Measurements from ENCODE around the gene KREMEN2.

KREMEN2 gene

GRCh38 chr16:2966043-2966807 lies 2.1 kb downstream of the KREMEN2 start:
- DNase-seq, result no peak

DNA sequence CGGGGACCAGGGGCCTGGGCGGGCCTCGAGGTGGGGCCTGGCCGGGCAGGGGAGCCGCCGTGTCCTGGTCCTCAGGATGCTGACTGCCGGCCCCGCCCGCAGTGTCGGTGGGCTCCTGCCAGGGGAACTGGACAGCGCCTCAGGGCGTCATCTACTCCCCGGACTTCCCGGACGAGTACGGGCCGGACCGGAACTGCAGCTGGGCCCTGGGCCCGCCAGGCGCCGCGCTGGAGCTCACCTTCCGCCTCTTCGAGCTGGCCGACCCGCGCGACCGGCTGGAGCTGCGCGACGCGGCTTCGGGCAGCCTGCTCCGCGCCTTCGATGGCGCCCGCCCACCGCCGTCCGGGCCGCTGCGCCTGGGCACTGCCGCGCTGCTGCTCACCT lies 2.7 kb downstream of the KREMEN2 start:
- peak; percentile 36 for DNase-seq

DNA sequence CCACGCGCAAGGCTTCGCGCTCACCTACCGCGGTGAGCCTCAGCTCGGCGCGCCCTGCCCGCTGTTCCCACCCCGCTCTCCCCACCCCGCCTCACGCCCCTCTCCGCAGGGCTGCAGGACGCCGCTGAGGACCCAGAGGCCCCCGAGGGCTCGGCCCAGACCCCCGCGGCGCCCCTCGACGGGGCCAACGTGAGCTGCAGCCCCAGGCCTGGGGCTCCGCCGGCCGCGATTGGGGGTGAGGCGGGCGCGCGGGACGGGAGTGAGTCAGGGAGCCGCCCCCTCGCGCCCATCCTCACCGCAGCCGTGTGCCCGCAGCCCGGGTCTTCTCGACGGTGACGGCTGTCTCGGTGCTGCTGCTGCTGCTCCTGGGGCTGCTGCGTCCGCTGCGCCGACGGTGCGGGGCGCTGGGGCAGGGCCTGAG lies 3.1 kb downstream of the KREMEN2 start:
- DNase-seq, result no peak

- DNase-seq, result no peak
Measured at GRCh38 chr16:2967721-2968161, 3.7 kb downstream of the KREMEN2 start.

- no peak for DNase-seq
Measured at GRCh38 chr16:2968368-2968737, 4.3 kb downstream of the KREMEN2 start.

DNA sequence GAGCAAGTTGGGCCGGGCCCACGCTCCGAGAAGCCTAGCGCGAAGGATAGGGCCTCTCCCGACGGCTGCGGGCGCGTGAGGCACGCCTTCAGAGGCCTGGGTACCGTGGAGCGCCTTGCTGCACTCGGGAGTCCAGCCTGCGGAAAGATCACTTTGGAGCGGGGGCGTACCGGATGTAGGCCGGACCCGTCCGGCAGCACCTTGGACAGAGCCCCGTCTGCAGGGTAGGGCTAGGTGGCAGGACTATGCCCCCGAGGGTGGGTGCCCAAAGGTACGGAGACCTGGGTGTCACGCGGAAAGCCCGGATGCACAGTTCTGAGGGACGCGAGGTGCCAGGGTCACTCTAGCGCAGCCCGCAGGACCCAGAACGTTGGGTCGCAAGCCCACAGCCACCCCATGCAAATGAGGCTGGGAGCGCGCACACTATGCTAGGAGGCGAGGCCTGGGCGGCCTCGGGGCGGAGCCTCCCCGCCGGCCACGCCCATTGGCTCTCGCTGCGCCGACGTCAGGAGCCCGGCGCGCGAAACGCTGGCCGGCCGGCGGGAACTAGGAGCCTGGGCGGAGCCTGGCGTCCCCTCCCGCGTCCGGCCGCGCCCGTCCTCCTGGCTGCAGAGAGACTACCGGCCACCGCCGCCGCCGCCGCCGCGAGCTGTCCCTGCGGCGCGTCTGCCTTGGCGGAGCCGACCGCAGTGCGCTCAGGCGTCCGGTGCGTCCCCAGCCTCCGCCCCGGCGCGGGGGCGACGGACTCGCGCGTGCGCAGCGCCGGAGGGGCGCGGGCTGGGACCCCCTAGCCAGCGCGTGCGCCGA lies 4.9 kb downstream of the KREMEN2 start, which contains the start of gene PAQR4:
Gene PAQR4 (plus strand): TSS at position 611 of the 807 bp plus-strand sequence. CDS start 327 bp downstream, outside the sequence.
- peak; percentile 87 for DNase-seq

- peak; percentile 41 for DNase-seq
Measured at GRCh38 chr16:2969545-2970521, 5.8 kb downstream of the KREMEN2 start.

DNA sequence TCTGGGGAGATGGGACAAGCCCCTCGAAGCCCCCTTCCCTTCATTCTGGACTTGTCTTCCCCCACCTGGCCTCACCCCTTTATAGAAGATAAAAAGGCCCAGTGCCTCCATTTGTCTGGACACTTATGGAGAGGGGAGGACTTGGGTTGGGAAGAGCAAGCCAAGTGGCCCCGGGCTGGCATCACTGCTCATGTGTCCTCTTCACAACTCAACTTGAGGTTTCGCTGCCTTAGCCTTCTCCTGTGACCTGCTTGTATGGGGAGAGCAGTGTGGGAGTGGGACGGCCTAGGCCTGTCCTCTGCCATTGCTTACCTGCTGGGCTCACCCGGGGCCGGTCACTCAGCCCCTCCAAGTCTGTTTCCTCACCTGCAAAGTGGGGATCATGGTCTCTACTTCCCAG lies 6.5 kb downstream of the KREMEN2 start:
- DNase-seq, result no peak

DNA sequence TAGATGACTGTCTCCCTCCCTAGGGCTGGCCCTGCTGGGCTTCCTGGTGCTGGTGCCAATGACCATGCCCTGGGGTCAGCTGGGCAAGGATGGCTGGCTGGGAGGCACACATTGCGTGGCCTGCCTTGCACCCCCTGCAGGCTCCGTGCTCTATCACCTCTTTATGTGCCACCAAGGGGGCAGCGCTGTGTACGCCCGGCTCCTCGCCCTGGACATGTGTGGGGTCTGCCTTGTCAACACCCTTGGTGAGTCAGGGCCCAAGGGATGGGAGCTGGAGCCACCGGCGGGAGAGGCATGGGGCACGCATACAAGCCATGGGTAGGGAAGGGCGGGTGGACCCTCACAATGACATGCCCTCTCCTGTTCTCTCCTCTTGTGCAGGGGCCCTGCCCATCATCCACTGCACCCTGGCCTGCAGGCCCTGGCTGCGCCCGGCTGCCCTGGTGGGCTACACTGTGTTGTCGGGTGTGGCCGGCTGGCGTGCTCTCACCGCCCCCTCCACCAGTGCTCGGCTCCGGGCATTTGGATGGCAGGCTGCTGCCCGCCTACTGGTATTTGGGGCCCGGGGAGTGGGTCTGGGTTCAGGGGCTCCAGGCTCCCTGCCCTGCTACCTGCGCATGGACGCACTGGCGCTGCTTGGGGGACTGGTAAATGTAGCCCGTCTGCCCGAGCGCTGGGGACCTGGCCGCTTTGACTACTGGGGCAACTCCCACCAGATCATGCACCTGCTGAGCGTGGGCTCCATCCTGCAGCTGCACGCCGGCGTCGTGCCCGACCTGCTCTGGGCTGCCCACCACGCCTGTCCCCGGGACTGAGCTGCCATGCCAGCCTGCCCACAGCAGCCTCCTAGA lies 7.3 kb downstream of the KREMEN2 start:
- DNase-seq, result no peak

DNA sequence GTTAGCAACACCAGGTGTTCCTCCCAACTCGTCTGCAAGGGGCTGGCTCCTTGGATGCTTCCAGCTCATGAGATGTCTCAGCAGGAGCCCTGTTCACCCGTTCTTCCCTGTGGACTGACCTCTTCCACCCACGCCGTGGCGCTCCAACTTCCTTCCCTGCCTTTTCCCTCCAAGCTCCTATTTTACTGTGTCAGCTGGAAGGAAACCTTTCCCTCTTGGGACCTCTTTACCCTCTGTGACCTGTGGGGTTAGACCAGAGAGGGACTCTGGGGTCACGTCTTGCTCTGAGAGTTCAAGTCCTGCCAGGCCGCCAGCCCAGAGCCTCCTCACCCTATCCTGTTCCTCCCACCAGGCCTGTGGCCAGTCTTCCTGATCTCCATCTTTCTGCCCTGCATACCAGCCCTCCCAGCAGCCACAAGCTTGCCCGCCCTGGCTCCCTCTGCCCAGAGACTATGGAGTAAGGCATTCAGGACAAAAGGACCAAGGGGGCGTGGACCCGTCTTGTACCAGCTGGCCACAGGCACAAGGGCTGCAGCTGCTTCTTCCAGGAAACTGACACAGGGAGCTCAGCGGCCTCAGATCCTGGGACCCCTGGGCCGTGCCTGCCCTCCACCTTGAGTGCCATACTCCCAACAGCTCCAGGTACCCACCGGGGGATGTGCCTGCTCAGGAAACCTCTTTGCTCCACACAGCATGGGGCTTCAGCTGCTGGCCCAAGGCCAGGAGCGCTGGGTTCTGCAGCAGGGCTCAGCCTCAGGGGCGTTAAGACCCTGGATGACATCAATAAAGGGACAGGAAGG lies 8.1 kb downstream of the KREMEN2 start:
- no peak for DNase-seq

DNA sequence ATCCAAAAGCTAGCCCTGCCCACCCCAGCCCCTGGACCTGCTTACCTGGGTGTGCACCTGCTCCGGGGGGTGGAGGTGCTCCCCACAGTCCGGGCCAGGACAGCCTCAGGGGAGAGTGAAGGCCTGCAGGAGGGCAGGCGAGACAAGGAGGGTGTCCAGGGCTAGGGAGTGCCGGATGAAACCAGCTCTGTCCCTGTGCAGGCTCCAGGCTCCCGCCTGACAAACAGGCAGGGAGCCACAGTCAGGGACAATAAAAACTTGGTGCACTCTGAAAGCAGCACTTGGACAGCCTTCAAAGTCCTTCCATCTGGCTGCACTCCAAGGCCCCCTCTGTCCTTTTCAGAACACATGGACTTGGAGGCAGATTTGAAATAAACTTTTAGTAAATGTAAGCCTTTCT lies 9.0 kb downstream of the KREMEN2 start:
- DNase-seq, result no peak

DNA sequence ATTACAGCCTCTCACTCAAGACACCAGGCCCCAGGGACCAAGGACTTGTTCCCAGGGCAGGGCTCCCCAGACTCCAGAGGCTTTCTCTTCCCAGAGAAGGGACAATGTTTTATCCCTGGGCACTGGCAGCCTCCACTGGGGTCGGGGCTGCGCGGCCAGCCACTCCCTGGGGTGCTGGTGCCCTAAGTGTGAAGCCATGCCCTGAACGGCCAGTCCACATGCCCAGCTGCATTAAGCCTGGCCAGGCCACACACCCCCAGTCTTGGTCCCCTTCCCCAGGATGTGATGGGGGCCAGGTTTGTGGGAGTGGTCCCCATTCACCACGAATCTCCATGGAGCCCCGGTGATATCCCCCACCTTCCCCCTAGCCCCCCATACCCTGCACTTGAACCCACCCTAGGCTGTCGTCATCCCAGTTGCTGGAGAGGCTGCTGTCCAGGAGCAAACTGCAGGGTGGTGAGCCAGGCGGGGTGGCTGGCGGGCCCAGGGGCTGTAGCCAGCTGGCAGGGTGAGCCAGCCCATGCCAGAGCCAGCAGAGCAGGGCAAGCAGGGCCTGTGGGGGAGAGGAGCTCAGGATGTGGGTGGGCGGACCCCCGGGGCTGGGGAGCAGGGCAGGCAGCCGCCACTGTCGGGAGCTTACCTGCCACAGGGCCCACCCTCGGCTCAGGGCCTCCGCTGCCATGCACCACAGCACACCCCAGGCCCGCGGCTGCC lies 9.7 kb downstream of the KREMEN2 start:
- DNase-seq, result no peak

DNA sequence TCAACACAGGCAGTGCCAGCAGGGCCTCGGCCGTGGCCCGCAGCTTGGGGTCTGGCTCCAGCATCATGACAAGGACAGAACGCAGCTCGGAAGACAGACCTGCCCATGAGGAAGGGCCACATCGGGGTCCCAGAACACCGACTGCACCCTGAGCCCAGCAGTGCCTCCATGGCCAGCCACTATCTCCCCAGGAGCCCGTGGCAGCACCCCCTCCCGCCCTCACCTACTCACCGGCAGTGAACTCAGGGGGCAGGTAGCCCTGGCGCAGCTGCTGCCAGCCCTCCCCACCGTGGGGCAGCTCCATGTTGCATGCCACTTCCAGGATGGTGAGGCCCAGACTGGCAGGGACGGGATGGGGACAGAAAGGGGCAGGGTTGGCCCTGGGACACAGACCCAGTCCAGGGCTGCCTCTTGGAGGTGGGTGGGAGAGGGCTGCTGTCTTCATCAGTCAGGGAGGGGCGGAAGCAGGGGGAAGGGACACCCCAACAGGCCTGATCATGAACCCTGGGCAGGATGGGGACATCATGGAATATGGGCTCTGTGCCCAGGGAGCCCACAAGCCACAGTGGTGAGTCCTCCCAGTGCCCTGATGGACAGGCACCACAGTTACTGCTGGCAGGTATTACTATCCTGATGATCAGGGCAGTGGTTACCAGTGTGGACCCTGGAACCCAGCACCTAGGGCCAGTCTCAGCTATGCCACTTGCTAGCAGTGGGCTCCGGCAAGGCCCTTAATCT lies 10.4 kb downstream of the KREMEN2 start:
- no peak for DNase-seq

GRCh38 chr16:2975161-2975795 lies 11.2 kb downstream of the KREMEN2 start:
- no peak for DNase-seq

DNA sequence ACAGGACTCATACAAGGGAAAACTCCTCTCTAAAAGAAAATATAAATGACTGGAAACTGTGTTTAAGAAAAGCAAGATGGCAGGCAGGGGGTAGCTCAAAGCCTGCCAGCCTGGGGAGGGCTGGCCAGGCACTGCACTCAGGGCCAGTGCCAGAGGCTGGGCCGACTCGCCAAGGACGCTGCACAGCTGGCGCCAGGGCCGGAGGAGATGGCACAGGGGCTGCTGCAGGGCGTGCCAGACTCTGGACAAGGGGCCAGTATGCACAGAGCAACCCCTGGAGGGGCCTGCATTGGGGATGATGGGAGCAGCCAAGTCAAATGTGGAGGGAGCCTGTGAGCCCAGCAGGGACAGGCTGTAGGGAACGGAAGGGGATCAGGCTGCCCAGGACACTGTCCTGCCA lies 12.1 kb downstream of the KREMEN2 start:
- DNase-seq, result no peak

- DNase-seq, result no peak
Measured at GRCh38 chr16:2976673-2977072, 12.6 kb downstream of the KREMEN2 start.

DNA sequence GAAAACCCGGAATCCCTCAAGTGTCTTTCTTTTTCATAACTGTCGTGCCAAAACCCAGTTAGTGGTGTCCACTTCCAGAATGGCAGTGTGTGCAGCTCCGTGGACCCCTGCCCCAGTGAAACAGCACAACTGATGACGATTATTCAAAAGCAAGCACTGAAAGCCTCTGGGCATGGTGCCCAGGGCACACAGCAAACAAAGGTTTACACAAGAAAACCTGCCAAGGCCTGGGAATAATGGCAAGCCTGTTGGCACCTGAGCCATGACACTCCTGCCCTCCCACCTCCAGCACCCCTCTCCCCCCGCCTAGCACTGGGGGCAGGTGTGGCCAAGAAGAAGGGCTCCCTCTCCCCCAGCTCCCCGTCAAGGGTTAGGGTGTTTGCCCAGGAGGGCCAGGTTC lies 13.4 kb downstream of the KREMEN2 start:
- no peak for DNase-seq

DNA sequence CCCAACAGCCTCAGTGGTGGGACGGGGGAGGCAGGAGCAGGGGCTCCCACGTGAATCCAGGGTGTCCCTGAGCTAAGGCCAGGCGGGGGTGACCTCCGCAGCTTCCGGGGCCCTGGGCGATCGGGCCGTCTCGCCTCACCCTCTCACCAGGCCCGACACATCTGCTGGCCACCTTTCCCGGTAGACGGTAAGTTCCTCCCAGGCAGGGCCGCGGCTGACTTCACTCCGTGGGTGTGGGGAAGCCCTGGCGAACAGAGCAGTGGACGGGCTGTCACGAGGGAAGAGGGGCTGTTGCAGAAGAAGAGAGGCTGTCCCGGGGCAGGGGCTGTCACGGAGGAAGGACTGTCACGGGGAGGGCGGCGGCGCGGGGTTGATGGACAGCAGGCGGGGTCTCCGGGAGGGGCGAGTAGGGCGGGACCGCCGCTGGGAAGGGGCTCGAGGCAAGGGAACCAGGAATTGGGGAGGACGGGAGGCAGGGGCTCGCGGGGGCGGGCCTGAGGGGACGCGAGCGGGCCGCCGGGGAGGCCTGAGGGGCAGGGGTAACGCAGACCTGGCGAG lies 15.7 kb downstream of the KREMEN2 start:
- DNase-seq, result no peak
